ENCODE data around the gene LRRK1.

DNA sequence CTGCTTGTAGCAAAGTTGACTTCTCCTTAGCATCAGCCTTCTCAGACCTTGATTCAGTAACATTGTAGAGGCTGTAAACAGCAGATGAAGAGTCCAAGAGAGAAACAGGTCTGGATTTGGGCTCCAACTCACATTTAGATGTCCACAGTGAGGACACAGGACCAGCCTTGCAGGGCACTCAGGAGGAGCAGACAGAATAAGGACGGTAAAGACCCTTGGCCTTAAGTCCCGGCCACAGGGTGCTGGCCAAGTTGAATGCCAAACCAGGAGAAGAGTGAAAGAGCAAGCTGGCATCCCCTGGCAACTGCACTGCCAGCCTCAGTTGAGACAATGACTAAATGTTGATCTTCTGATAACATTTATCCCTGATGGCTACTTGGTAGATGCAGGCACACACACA lies 136.3 kb downstream of the LRRK1 start:
- no peak for TF ChIP-seq CTCF (IDR thresholded peaks at IDR 0.05)
- no peak for TF ChIP-seq POLR2A (IDR thresholded peaks at IDR 0.05)

Measured in thyroid gland (tissue), 4 donors.